Choroid plexus epithelial cell (primary cell): ENCODE data around the gene CELF4.

Experiments used
- DNase-seq: peaks from one replicate; pipeline ENCODE4 v3.0.0-alpha.2; 2010; ENCODE audit warnings: low read depth
- H3K4me3 ChIP-seq: 2 replicates; pipeline ENCODE4 v1.5.1; 2011; ENCODE audit warnings: low read depth, mild to moderate bottlenecking, control low read depth, low read length, moderate library complexity
- TF ChIP-seq, protein P1 (sequence below): conservative IDR thresholded peaks from 2 replicates; pipeline ENCODE4 v1.5.1; 2011; ENCODE audit warnings: low read depth, mild to moderate bottlenecking, control low read depth, inconsistent platforms, low read length, moderate library complexity

CELF4 gene

DNA sequence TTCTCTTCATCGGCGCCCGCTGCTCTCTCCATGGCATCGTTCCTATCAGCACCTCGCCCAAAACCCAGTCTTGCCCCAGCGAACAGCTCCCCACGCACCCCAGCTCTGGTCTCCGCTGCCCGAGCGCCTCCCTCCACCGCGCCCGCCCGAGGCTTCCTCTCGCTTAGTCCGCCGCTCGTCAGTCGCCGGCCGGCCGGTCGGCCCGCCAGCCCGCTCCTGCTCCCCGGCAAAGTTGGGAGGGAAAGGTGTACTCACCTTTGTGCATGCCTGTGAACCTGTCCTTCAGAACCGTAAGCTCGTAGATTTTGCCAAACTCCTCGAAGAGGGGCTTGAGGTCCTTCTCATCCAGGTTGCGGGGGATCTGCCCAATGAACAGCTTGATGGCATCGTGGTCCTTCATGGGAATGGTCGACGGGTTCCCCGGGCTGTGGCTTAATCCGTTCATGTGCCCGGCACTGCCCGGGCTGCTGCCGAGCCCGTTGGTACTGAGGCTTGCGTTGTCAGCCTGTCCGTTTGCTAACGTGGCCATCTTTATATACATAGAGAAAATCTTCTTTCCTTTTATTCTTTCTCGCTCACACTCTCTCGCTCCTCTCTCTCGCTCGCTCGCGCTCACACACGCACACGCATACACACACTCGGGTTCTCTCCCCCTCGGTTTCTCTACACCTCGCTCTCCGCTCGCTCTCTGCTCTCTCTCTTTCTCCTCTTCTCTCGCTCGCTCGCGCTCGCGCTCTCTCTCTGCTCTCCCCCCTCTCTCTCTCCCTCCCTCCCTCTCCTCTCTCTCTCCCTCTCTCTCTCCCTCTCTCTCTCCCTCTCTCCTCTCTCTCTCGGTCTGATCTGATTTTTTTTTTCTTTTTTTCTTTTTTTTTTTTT, at the start of gene CELF4:
CELF4 (minus strand) TSS at position 698 of the 876 bp plus-strand sequence.
- peak within 1 kb of the TSS; percentile 55 for H3K4me3 ChIP-seq
- no peak for DNase-seq
- TF ChIP-seq, protein P1, sequence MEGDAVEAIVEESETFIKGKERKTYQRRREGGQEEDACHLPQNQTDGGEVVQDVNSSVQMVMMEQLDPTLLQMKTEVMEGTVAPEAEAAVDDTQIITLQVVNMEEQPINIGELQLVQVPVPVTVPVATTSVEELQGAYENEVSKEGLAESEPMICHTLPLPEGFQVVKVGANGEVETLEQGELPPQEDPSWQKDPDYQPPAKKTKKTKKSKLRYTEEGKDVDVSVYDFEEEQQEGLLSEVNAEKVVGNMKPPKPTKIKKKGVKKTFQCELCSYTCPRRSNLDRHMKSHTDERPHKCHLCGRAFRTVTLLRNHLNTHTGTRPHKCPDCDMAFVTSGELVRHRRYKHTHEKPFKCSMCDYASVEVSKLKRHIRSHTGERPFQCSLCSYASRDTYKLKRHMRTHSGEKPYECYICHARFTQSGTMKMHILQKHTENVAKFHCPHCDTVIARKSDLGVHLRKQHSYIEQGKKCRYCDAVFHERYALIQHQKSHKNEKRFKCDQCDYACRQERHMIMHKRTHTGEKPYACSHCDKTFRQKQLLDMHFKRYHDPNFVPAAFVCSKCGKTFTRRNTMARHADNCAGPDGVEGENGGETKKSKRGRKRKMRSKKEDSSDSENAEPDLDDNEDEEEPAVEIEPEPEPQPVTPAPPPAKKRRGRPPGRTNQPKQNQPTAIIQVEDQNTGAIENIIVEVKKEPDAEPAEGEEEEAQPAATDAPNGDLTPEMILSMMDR: no peak

DNA sequence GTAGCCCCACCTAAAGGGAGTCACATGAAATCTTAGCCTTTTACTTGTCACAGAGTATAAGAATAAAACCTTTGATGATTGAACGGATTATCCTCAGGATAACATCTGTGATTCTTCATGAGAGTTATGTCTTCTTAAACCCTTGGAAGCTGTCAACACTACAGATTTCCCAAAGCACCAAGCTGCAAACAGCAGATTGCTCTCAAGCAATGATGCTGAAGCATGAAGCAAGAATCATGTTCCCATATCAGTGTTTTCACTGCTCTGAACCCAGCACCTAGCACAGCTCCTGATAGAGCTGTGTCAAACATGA, 47.6 kb upstream of the CELF4 start:
- H3K4me3 ChIP-seq: no peak overlapping the region
- no peak for DNase-seq
- TF ChIP-seq, protein P1: no peak

DNA sequence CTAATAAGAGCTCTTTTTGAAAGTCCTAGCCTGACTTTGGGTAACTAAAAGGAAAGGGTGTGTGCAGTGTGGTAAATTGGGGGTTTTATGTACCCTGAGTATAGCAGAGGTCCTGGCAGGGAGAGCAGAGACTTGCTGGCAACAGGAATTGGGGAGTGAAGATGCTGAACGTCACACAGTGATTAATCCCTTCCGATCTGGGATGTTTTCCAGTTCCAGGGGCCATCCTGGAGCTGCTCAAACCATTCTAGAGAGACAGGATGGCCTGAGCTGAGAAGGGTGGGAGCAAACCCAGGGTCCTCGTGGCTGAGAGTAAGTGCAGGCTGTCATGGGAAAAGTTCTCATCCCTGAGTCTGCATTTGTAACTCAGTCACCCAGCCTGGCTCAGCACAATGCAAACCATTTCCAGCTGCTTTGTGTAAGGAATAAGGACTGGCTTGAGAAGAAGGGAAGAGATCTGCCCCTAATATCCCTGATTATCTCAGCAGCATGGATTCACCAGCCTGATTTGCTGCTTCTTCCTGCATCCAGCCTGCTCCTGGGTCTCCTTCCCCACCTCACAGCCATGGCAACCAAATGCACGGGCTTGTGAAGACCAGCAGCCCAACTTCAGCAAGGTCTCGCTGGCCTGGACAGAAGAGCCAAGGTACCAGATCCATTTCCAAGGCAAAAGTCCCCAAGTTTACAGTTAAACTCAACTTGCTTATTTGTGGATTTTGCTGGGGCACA, 47.1 kb upstream of the CELF4 start:
- no peak for DNase-seq
- TF ChIP-seq, protein P1: no peak
- no peak overlapping the region for H3K4me3 ChIP-seq

DNA sequence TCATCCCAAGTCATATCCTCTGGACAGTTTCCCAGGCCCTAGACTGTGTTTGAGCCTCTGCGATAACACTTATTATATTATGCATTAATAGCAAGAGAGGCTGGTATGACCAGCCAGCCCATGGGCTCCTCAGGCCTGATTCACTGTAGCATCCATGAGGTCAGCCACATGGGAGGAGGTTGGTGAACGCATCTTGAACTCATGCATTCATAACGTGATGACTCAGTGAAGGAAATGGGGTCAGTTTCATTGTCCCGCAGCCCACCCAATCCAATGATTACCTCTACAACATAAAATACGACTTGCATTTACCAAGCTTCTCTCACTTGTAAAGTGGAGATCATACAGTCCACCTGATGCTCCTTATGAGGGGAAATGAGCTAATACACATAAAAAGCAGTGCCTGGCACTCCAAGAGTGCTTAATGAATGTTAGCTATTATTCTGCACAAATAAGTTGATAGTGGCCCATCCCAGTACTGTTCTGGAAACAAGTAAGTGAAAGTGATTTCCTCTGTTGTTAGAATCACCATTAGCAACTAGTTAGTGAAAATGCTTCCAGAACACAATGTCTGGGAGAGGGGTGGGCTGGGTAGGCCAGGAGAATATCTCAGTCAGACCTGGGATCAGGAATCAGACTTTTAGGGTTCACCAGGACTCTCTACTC, 46.1 kb upstream of the CELF4 start:
- H3K4me3 ChIP-seq: no peak overlapping the region
- no peak for DNase-seq
- TF ChIP-seq, protein P1: no peak

DNA sequence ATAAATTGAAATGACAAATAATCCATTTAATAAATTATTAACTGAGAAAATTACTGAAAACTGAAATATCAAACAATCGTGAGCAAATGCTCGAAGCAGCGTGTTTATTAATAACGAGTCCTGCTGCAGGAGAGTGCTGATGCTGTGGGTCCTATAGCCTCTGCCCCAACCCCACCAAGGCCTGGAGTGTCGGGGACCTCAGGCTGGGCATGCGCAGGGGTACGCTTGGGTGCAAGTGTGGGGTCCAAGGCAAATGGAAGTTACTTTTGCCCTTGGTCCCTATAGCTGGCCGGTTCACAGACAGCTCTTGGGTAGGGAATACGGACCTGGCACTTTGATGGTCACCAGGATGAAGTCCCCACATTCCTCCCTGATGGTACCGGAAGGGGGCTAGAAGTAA, 43.3 kb upstream of the CELF4 start:
- no peak overlapping the region for H3K4me3 ChIP-seq
- TF ChIP-seq, protein P1: no peak
- DNase-seq: no peak

DNA sequence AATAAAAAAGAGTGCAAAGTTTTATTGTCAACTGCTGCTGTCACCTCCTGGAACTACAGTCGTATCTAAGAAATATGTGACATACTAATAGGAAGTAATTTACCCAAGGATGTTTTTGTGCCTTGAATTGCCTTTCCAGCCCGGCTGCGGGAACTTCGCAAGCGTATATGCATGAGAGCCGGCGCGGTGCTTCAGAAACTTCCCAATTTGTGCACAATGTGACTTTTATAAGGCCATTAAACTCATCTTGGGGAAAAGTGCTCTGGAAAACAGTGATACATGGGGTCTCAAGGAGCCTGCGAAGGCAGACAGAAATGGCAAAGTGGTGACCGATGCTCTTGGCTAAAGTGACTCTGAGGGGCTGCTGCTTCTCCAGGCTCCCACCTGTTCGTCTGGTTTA, 41.7 kb upstream of the CELF4 start:
- TF ChIP-seq, protein P1: no peak
- no peak overlapping the region for H3K4me3 ChIP-seq
- DNase-seq: no peak
